ENCODE data around the gene CYP24A1.
A peak's percentile ranks its signal among the peaks of the same experiment; 100 is the strongest.

The CYP24A1 gene

DNA sequence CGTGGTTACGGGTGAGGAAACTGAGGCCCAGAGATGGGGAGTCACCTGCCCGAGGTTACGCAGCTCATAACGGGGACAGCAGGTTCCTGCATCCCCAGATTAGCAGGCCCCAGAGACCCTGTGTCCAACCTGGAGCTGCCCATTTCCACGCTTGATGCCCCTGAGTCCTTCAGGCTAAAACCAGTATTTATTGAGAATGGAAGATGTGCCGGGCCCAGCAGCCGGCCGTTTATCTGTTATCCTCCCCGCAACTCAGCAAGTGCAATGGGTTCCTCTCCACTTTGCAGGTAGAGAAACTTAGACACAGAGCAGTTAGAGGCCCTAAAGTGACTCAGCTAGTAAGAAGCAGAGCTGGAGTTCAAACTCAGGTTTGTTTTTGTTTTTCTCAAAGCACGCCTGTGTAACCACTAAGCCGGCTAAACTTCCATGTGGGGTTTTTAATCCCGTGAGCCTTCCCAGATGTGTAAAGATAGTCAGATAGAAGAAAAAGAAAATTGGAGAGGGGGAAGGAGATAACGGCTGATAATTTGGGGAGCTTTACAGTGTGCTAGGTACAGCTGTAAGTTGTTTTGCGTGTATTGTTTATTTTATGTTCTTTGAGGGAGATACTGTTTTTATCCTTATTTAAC is 34.9 kb upstream of the CYP24A1 start:
- TF ChIP-seq GATA3 (IDR thresholded peaks at IDR 0.05; ENCODE audit: low read depth, low read length), result no peak
- TF ChIP-seq GATA2 (IDR thresholded peaks at IDR 0.05; ENCODE audit: low read depth, low read length), result no peak

DNA sequence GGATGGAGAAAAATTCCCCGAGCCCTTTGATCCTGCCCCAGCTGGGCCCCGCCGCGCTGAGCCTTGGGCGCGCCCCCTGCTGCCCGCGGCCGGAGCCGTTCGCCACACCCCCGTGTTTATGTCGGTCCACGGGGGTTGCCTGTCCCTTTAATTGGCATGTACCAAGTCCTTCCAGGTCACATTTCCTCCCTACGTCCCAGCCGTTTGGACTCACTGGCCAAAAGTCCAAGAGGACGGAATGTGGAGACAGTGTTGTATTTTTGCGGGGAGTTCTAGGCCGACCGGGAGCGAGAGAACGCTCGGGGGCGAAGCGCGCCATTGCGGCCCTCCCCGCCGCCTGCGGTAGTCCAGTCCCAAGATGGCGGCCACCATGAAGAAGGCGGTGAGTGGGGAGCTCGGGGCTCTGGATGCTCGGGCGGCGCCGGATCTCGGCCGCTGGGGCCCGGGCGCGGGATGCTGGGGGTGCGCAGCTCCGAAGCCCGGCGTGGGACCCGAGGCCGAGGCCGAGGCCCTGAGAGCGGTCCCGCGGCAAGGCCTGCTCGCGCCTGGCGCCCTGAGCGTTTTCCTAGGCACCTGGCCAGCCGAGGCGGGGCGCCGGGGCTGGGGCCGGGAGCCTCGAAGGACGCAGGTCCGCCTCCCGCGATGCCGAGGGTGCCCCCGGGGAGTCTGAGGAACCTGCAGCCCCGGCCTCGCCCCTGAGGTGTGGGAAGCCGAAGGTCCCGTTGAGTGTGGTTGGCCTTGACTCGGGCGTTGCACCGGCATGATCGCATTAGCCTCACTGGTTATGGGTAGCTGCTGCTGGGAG is 34.2 kb upstream of the CYP24A1 start, which contains the start of gene PFDN4:
TSS of gene PFDN4 (plus strand) at position 345 of the 805 bp plus-strand sequence. CDS start at position 359, 14 bp downstream.
- TF ChIP-seq GATA3 (IDR thresholded peaks at IDR 0.05; ENCODE audit: low read depth, low read length) (no peak), GATA2 (IDR thresholded peaks at IDR 0.05; ENCODE audit: low read depth, low read length) (peak; percentile 6; the same call in 1 of the 2 replicates)

DNA sequence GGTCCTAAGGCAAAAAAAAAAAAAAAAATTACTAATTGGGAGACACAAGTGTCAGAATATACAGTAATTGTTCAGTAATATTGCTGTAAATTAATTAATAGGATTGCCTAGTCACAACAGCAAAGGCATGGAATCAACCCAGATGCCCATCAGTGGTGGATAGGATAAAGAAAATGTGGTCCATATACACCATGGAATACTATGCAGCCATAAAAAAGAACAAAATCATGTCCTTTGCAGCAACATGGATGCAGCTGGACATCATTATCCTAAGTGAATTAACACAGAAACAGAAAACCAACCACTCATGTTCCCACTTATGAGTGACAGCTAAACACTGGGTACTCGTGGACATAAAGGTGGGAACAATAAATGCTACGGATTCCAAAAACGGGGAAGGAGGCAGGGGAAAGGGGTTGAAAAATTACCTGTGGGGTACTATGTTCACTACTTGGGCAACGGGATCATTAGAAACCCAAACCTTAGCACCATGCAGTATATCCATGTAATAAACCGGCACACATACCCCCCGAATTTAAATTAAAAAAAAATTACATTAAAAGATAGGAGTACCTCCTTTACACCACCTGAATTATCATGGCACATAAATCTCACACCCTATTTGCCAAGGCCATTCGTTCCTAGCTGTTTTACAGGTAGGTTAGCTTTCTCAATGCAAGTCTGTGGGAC is 33.4 kb upstream of the CYP24A1 start:
- TF ChIP-seq GATA3 (IDR thresholded peaks at IDR 0.05; ENCODE audit: low read depth, low read length) (no peak), GATA2 (IDR thresholded peaks at IDR 0.05; ENCODE audit: low read depth, low read length) (no peak)

DNA sequence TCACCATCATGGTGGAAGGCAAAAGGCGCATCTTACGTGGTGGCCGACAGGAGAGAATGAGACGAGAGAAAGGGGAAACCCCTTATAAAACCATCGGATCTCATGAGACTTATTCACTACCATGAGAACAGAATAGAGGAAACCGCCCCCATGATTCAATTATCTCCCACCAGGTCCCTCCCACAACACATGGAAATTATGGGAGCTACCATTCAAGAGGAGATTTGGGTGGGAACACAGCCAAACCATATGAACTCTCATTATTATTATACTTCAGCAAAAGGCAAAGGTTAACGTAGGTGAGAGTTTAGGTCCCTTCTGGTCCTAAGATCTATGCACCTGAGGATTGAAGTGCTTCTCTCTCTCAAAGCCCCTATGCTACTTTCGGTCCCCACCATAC is 31.7 kb upstream of the CYP24A1 start:
- TF ChIP-seq GATA3 (IDR thresholded peaks at IDR 0.05; ENCODE audit: low read depth, low read length), result no peak
- no peak for TF ChIP-seq GATA2 (IDR thresholded peaks at IDR 0.05; ENCODE audit: low read depth, low read length)

DNA sequence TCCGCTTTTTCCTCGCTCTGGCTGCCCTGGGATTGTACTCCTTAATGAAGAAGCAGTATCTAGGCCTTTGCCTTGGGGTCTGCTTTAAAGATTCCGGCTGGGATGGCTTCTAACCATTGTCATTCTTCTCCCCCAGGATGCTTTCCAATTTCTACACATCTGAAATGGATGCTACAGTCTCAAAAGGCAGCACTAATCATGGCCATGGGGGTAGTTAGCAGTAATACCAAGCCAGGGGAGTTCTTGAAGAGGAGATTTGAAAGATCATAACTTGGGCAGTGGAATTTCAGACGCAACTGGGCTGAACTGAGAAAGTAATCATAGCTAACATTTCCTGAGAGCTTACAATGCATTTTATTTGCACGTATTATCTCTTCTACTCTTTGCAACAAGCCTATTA is 30.7 kb upstream of the CYP24A1 start:
- TF ChIP-seq GATA2 (IDR thresholded peaks at IDR 0.05; ENCODE audit: low read depth, low read length), result no peak
- no peak for TF ChIP-seq GATA3 (IDR thresholded peaks at IDR 0.05; ENCODE audit: low read depth, low read length)

DNA sequence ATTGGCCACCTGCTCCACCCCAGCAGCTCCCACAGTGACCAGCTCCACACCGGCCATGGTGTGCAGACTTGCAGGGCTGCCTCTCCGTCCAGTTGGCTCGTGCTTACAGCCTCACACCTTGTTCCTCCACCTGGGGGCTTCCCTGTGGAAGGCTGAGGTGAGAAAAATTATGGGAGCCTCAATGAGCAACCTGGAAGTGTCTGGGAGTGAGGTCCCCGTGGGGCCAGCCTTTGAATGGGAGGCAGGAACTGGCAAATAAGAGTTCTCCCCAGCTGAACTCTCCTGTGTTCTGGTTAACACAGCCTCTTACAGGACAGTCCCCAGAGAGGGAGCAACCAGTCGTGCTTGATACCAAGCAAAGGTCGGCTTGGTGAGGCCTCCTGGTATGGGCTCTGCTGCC is 30.3 kb upstream of the CYP24A1 start:
- TF ChIP-seq GATA3 (IDR thresholded peaks at IDR 0.05; ENCODE audit: low read depth, low read length), result no peak
- TF ChIP-seq GATA2 (IDR thresholded peaks at IDR 0.05; ENCODE audit: low read depth, low read length), result no peak

DNA sequence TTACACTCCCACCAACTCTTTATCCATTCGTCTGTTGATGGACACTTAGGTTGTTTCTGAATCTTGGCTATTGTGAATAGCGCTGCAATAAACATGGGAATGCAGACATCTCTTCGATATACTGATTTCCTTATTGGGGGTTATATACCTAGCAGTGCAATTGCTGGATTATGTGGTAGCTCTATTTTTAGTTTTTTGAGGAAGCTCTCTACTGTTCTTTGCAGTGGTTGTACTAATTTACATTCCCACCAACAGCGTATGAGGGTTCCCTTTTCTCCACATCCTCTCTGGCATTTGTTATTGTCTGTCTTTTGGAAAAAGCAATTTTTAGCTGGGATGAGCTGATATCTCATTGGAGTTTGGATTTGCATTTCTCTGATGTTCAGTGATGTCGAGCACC is 29.5 kb upstream of the CYP24A1 start:
- TF ChIP-seq GATA3 (IDR thresholded peaks at IDR 0.05; ENCODE audit: low read depth, low read length) (no peak), GATA2 (IDR thresholded peaks at IDR 0.05; ENCODE audit: low read depth, low read length) (no peak)

DNA sequence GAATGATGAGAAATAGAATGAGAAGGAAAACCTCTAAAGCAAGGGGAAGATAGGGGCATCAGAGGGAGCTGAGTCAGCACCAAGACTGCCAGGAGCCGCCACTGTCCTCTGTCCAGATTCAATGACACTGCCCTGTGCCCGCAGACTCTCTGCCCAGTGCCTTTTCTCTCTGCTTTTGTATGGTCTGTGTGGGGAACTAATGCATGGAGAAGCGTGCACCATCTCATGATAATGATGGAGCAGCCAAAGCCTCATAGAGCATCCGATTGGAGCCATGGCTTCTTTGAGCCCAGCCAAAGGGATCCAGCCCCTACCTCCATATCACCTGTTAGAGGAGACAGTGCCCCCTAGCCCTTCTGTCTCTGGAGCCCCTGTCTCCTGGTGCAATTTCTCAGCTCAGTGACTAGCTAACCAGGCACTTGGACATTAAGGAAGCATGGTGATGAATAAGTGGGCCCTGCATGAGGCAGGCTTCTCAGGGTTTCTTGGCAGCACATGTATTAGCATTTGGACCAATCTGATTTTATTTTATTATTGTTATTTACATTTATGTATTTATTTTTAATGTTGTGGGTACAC is 27.6 kb upstream of the CYP24A1 start:
- TF ChIP-seq GATA2 (IDR thresholded peaks at IDR 0.05; ENCODE audit: low read depth, low read length), result no peak
- TF ChIP-seq GATA3 (IDR thresholded peaks at IDR 0.05; ENCODE audit: low read depth, low read length), result no peak

DNA sequence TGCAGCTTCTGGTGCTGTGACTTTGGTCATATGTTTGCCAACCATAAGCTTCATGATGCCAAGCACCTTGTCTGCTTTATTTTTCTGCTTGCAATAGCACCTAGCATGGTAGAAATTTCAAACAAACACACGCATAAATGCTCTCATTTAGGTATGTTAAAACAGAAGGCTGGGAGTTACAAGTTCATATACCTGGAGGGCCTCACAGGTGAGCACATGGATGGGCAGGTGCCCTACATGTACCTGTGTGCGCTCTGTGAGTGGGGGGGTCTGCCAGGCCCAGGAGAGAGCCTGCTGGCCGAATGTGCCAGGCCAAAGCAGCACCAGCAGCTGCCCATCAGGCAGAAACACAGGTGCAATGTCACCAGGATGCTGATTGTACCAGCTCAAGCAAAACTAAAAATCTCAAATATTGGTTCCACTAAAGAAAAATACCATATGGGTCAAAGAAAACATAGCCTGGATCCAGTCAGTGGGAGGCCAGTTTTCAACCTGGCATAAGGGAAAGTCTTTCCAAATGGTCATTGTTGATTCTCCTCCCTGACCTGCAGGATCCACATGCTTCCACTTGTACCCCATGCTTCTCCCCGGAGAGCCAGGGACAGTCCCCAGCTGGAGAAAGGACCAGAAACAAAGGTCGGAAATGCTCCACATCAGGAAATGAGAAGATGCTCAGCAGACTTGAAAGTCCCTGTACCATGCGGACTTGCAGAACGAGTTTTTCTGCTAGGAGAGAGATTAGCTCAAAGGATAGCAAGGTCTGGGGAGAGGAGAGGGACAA is 26.9 kb upstream of the CYP24A1 start:
- TF ChIP-seq GATA2 (IDR thresholded peaks at IDR 0.05; ENCODE audit: low read depth, low read length) (no peak), GATA3 (IDR thresholded peaks at IDR 0.05; ENCODE audit: low read depth, low read length) (no peak)

DNA sequence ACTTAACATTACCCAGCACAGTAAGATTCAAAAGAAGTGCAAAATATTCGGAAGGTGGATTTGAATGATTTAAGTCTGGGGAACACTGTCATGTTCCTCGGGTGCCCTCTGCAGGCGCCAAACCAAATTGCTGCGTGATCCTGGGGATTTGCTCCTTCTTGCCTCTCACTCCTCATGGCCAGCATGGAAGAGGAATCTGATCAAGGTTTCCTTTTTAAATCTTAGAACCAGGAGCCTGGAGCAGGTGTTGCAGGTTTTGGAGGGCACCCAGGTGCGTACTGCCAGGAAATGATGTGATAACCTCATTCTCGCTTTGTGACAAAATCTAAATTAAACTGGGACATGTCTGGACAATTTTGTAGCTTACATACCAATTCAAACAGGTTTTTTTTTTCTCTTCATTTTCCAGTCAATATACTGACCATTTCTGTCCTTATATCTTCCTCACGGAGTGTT is 26.0 kb upstream of the CYP24A1 start:
- TF ChIP-seq GATA2 (IDR thresholded peaks at IDR 0.05; ENCODE audit: low read depth, low read length) (no peak), GATA3 (IDR thresholded peaks at IDR 0.05; ENCODE audit: low read depth, low read length) (no peak)

DNA sequence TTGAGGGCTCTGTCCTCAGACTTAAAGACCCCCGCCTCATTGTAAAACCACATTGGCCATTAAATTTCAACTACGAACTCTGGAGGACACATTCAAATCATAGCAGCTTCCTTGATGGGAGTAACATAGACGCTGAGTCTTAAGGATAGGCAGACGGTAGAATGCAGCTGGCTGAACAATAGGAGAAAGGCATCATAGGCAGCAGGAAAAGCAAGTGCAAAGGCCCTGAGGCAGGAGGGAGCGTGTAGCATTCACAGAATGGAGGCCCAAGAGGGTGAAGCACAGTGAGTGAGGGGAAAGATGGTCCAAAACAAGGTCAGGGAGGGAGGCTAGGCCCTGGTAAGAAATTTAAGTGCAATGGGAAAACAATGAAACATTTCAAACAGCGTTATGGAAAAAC is 25.5 kb upstream of the CYP24A1 start:
- TF ChIP-seq GATA2 (IDR thresholded peaks at IDR 0.05; ENCODE audit: low read depth, low read length) (no peak), GATA3 (IDR thresholded peaks at IDR 0.05; ENCODE audit: low read depth, low read length) (no peak)

DNA sequence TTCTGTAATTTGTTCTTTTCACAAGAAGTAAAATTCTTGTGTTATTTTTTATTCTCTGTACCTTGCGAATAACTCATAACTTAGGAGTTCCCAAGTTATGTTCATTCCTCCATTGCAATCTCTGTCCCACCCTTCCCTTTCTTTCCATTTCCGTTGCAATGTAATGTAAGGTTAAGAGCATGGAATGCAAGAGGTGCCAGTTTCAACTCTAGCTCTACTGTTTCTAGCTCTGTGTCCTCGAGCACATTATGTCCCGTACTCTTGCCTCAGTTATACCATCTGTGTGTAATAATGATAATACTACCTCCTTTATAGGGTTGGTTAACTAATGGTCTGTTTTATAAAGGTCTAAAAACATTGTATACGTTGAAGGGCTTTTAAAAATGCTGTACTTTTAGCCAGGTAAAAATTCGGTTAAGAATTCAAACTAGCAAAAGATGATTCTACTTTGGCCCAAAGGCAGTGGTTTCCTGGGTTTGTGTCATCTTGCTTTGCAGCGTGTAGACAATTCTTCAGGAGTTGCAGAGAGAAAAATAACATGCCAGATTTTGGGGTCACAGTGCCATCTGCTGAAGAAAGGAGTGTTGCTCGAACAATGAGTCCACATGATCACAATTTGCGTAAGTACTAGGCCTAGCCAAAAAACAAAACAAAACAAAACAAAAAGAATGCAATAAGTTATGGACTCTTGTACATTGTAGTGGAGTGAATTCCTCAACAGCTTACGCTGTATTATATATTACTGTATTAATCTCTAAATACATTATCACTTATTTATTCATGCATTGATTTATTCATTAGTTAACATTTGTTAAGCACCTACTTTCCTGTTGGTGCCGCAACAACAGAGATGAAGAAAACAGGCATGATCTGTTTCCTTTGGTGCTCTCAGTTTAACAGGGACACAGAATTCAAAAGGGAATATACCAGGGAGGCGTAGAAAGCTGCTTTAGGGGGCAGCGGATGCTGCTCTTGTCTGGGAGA is 24.1 kb upstream of the CYP24A1 start:
- no peak for TF ChIP-seq GATA2 (IDR thresholded peaks at IDR 0.05; ENCODE audit: low read depth, low read length)
- no peak for TF ChIP-seq GATA3 (IDR thresholded peaks at IDR 0.05; ENCODE audit: low read depth, low read length)
